Activated CD4-positive, alpha-beta memory T cell treated with anti-CD3 and anti-CD28 coated beads, Interleukin-2, amount 10 ng/mL, durations not matched to agents 7 days and 5 days (primary cell): ENCODE measurements around the gene KDR. TPM values are rescaled to one million over a fixed set of nuclear protein-coding genes. Genes with fewer than 3 reads are reported as not detected.

Experiments used
- CTCF ChIA-PET: fragments of 350-600 bp; sonication (Branson Sonifier 250); formaldehyde crosslinking; loops from one replicate; lab custom pipeline; 2021; ENCODE audit warnings: antibody characterized with exemption, inconsistent platforms; lab: Charles Lee
- POLR2A ChIA-PET: fragments of 350-600 bp; sonication (Branson Sonifier 250); formaldehyde crosslinking; loops from one replicate; lab custom pipeline; 2021; ENCODE audit warnings: antibody characterized with exemption; lab: Charles Lee
- DNase-seq: peaks from one replicate; pipeline ENCODE4 v3.0.0-alpha.2; 2020
- H3K27ac Mint-ChIP-seq: one replicate; pipeline ENCODE4 v1.8.0; 2021; ENCODE audit warnings: mild to moderate bottlenecking, mixed read lengths
- H3K27me3 Mint-ChIP-seq: one replicate; pipeline ENCODE4 v1.8.0; 2021; ENCODE audit warnings: mixed read lengths
- H3K36me3 Mint-ChIP-seq: one replicate; pipeline ENCODE4 v1.8.0; 2021; ENCODE audit warnings: low read depth, mixed read lengths
- H3K4me1 Mint-ChIP-seq: one replicate; pipeline ENCODE4 v1.8.0; 2021; ENCODE audit warnings: mixed read lengths
- H3K4me3 Mint-ChIP-seq: one replicate; pipeline ENCODE4 v1.8.0; 2021; ENCODE audit warnings: mild to moderate bottlenecking, mixed read lengths
- H3K9me3 Mint-ChIP-seq: one replicate; pipeline ENCODE4 v1.8.0; 2021; ENCODE audit warnings: mixed read lengths
- total RNA-seq, 2 experiments: library from RNA; stranded (reverse); gene quantifications; one replicate each; pipeline ENCODE4 v1.2.3, GENCODE V29; 2021

KDR gene
- total RNA-seq, 2 experiments from 2014 or later, result not detected

- H3K36me3 Mint-ChIP-seq, result no peaks in the 10 kb centered on the region
- H3K4me1 Mint-ChIP-seq, result no peaks in the 10 kb centered on the region
- H3K9me3 Mint-ChIP-seq, result no peaks in the 10 kb centered on the region
- no peak for DNase-seq
- no peak overlapping the region for H3K4me3 Mint-ChIP-seq
- ChIA-PET POLR2A (no interaction called here), CTCF (interaction anchor here (1.0 kb wide), 1 partner anchor 34 kb away, joined by 3 read pairs; no protein-coding TSS in a partner anchor)
- H3K27ac Mint-ChIP-seq, result no peak overlapping the region
- peaks cover 4% of the 10 kb centered on the region for H3K27me3 Mint-ChIP-seq
These were observed 13.0 kb upstream of the KDR start for GRCh38 chr4:55138367-55138766.

GRCh38 chr4:55136634-55137033 lies 11.2 kb upstream of the KDR start:
- Mint-ChIP-seq H3K4me3 (no peak overlapping the region), H3K27me3 (peaks cover 4% of the 10 kb centered on the region), H3K9me3 (no peaks in the 10 kb centered on the region), H3K4me1 (no peaks in the 10 kb centered on the region), H3K36me3 (no peaks in the 10 kb centered on the region), H3K27ac (no peak overlapping the region)
- no peak for DNase-seq
- POLR2A ChIA-PET, result no interaction called here
- CTCF ChIA-PET, result no interaction called here

- Mint-ChIP-seq H3K4me3 (no peak overlapping the region), H3K27ac (no peak overlapping the region), H3K4me1 (no peaks in the 10 kb centered on the region), H3K36me3 (no peaks in the 10 kb centered on the region), H3K27me3 (peaks cover 4% of the 10 kb centered on the region), H3K9me3 (no peaks in the 10 kb centered on the region)
- no peak for DNase-seq
- ChIA-PET CTCF (no interaction called here), POLR2A (no interaction called here)
These were observed 8.6 kb upstream of the KDR start for GRCh38 chr4:55133951-55134350.

GRCh38 chr4:55132775-55133174 lies 7.4 kb upstream of the KDR start:
- Mint-ChIP-seq H3K9me3 (no peaks in the 10 kb centered on the region), H3K4me3 (no peak overlapping the region), H3K4me1 (no peaks in the 10 kb centered on the region), H3K27me3 (peaks cover 4% of the 10 kb centered on the region), H3K27ac (no peak overlapping the region), H3K36me3 (no peaks in the 10 kb centered on the region)
- DNase-seq, result no peak
- CTCF ChIA-PET, result no interaction called here
- POLR2A ChIA-PET, result no interaction called here

DNA sequence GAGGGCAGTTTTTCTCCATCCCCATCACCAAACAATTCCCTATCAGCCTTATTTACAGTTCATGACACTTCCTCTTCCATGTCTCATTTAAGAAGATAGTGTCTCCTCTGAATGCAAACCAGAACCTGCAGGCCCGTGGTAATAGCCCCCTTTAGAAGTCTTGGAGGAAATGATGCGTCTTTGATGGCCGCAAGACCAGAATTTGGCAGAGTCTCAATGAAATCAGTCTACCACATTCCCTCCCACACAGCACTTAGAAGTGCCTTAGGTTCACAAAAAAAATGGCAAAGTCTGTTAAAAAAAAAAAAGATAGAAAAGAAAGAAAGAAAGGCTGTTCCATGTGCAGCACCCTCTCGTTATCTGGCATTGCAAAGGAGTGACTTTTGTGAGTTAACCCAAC lies 2.1 kb upstream of the KDR start:
- ChIA-PET POLR2A (no interaction called here), CTCF (no interaction called here)
- H3K9me3 Mint-ChIP-seq, result no peaks in the 10 kb centered on the region
- DNase-seq, result no peak
- no peaks in the 10 kb centered on the region for H3K36me3 Mint-ChIP-seq
- no peak overlapping the region for H3K27ac Mint-ChIP-seq
- no peak overlapping the region for H3K4me3 Mint-ChIP-seq
- H3K27me3 Mint-ChIP-seq, result peaks cover 38% of the 10 kb centered on the region
- H3K4me1 Mint-ChIP-seq, result peaks cover 1% of the 10 kb centered on the region

DNA sequence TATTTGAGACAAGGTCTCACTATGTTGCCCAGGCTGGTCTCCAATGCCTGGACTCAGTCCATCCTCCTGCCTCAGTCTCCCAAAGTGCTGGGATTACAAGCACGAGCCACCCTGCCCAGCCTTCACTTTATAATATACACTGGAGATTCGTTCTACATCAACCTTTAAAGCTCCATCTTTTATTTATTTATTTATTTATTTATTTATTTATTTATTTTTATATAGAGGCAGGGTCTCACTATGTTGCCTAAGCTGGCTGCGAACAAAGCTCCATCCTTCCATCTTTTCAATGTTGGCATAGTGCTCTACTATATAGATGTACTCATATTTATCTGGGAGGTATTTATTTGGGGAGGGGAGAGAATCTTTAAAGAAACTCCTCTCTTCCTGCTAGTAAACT lies 1.7 kb upstream of the KDR start:
- POLR2A ChIA-PET, result no interaction called here
- no peak for DNase-seq
- no peak overlapping the region for H3K27ac Mint-ChIP-seq
- H3K9me3 Mint-ChIP-seq, result no peaks in the 10 kb centered on the region
- H3K36me3 Mint-ChIP-seq, result no peaks in the 10 kb centered on the region
- peaks cover 1% of the 10 kb centered on the region for H3K4me1 Mint-ChIP-seq
- H3K4me3 Mint-ChIP-seq, result no peak overlapping the region
- CTCF ChIA-PET, result no interaction called here
- H3K27me3 Mint-ChIP-seq, result peaks cover 40% of the 10 kb centered on the region

GRCh38 chr4:55125763-55126541 lies 557 bp upstream of the KDR start:
- ChIA-PET POLR2A (no interaction called here), CTCF (no interaction called here)
- no peak for DNase-seq
- Mint-ChIP-seq H3K27me3 (peaks cover 41% of the 10 kb centered on the region), H3K4me1 (peaks cover 1% of the 10 kb centered on the region), H3K9me3 (no peaks in the 10 kb centered on the region), H3K27ac (no peak overlapping the region), H3K36me3 (no peaks in the 10 kb centered on the region), H3K4me3 (no peak overlapping the region)

GRCh38 chr4:55124322-55125076 lies 896 bp downstream of the KDR start:
- CTCF ChIA-PET, result no interaction called here
- no peaks in the 10 kb centered on the region for H3K36me3 Mint-ChIP-seq
- H3K4me1 Mint-ChIP-seq, result peaks cover 1% of the 10 kb centered on the region
- peaks cover 42% of the 10 kb centered on the region for H3K27me3 Mint-ChIP-seq
- H3K27ac Mint-ChIP-seq, result no peak overlapping the region
- H3K9me3 Mint-ChIP-seq, result no peaks in the 10 kb centered on the region
- POLR2A ChIA-PET, result no interaction called here
- DNase-seq, result no peak
- H3K4me3 Mint-ChIP-seq, result no peak overlapping the region

- DNase-seq, result no peak
- peaks cover 1% of the 10 kb centered on the region for H3K4me1 Mint-ChIP-seq
- ChIA-PET POLR2A (no interaction called here), CTCF (no interaction called here)
- H3K4me3 Mint-ChIP-seq, result no peak overlapping the region
- no peaks in the 10 kb centered on the region for H3K36me3 Mint-ChIP-seq
- H3K27ac Mint-ChIP-seq, result no peak overlapping the region
- peaks cover 42% of the 10 kb centered on the region for H3K27me3 Mint-ChIP-seq
- no peaks in the 10 kb centered on the region for H3K9me3 Mint-ChIP-seq
These were observed 1.6 kb downstream of the KDR start for GRCh38 chr4:55123791-55124190.

GRCh38 chr4:55122235-55122634 lies 3.2 kb downstream of the KDR start:
- POLR2A ChIA-PET, result no interaction called here
- CTCF ChIA-PET, result no interaction called here
- Mint-ChIP-seq H3K4me3 (no peak overlapping the region), H3K9me3 (no peaks in the 10 kb centered on the region), H3K36me3 (no peaks in the 10 kb centered on the region), H3K27ac (no peak overlapping the region), H3K4me1 (peaks cover 1% of the 10 kb centered on the region), H3K27me3 (peaks cover 42% of the 10 kb centered on the region)
- DNase-seq, result no peak

GRCh38 chr4:55121246-55121645 lies 4.1 kb downstream of the KDR start:
- no peaks in the 10 kb centered on the region for H3K4me1 Mint-ChIP-seq
- H3K9me3 Mint-ChIP-seq, result no peaks in the 10 kb centered on the region
- H3K4me3 Mint-ChIP-seq, result no peak overlapping the region
- peaks cover 35% of the 10 kb centered on the region for H3K27me3 Mint-ChIP-seq
- H3K27ac Mint-ChIP-seq, result no peak overlapping the region
- H3K36me3 Mint-ChIP-seq, result no peaks in the 10 kb centered on the region
- POLR2A ChIA-PET, result no interaction called here
- no peak for DNase-seq
- CTCF ChIA-PET, result no interaction called here

GRCh38 chr4:55118397-55118796 lies 7.0 kb downstream of the KDR start:
- H3K4me1 Mint-ChIP-seq, result no peaks in the 10 kb centered on the region
- H3K27ac Mint-ChIP-seq, result no peak overlapping the region
- no peaks in the 10 kb centered on the region for H3K36me3 Mint-ChIP-seq
- peaks cover 10% of the 10 kb centered on the region for H3K27me3 Mint-ChIP-seq
- H3K4me3 Mint-ChIP-seq, result no peak overlapping the region
- H3K9me3 Mint-ChIP-seq, result no peaks in the 10 kb centered on the region
- CTCF ChIA-PET, result no interaction called here
- no peak for DNase-seq
- POLR2A ChIA-PET, result no interaction called here

- Mint-ChIP-seq H3K27me3 (peaks cover 4% of the 10 kb centered on the region), H3K36me3 (no peaks in the 10 kb centered on the region), H3K4me3 (no peak overlapping the region), H3K27ac (no peak overlapping the region), H3K9me3 (no peaks in the 10 kb centered on the region), H3K4me1 (no peaks in the 10 kb centered on the region)
- POLR2A ChIA-PET, result no interaction called here
- no peak for DNase-seq
- CTCF ChIA-PET, result no interaction called here
These were observed 7.9 kb downstream of the KDR start for GRCh38 chr4:55117511-55117910.

GRCh38 chr4:55116450-55116849 lies 8.9 kb downstream of the KDR start:
- POLR2A ChIA-PET, result no interaction called here
- CTCF ChIA-PET, result no interaction called here

More at GRCh38 chr4:55116450-55116849, 8.9 kb downstream of the KDR start:
- H3K36me3 Mint-ChIP-seq, result no peaks in the 10 kb centered on the region
- no peak overlapping the region for H3K4me3 Mint-ChIP-seq
- no peak for DNase-seq
- H3K27me3 Mint-ChIP-seq, result peaks cover 2% of the 10 kb centered on the region
- H3K4me1 Mint-ChIP-seq, result no peaks in the 10 kb centered on the region
- no peaks in the 10 kb centered on the region for H3K9me3 Mint-ChIP-seq
- no peak overlapping the region for H3K27ac Mint-ChIP-seq
